MCF 10A (cell line): ENCODE measurements around the gene IL22. TPM values are rescaled to one million over a fixed set of nuclear protein-coding genes. Genes with fewer than 3 reads are reported as not detected.

Source experiments
- BruUV-seq: library from RNA; stranded (reverse); fragments of 400-500 nt; replicated peaks from 2 replicates; lab custom pipeline; 2021; lab: Mats Ljungman, UMichigan
- CTCF ChIA-PET: fragments of 300-600 bp; sonication (Branson Sonifier 250); formaldehyde crosslinking; extraction: SDS; loops from one replicate; lab custom pipeline; 2021; ENCODE audit warnings: antibody characterized with exemption, inconsistent platforms; lab: Yijun Ruan, JAX
- POLR2A ChIA-PET: fragments of 300-600, 350-650 bp; sonication (Branson Sonifier 250); formaldehyde crosslinking; extraction: SDS; loops from one replicate; lab custom pipeline; 2020; ENCODE audit warnings: antibody characterized with exemption, inconsistent platforms; lab: Yijun Ruan, JAX
- DNase-seq: peaks from one replicate; pipeline ENCODE4 v3.0.0-alpha.2; 2018; ENCODE audit not compliant: unreplicated experiment
- H3K27ac Mint-ChIP-seq: one replicate; pipeline ENCODE4 v1.8.0; 2022; ENCODE audit warnings: mild to moderate bottlenecking, low read depth, mixed read lengths; ENCODE audit not compliant: unreplicated experiment
- H3K27me3 Mint-ChIP-seq: one replicate; pipeline ENCODE4 v1.8.0; 2022; ENCODE audit warnings: mixed read lengths; ENCODE audit not compliant: insufficient read depth, unreplicated experiment
- H3K36me3 Mint-ChIP-seq: one replicate; pipeline ENCODE4 v1.8.0; 2022; ENCODE audit warnings: mild to moderate bottlenecking, moderate library complexity, mixed read lengths; ENCODE audit not compliant: insufficient read depth, unreplicated experiment
- H3K4me1 Mint-ChIP-seq: one replicate; pipeline ENCODE4 v1.8.0; 2022; ENCODE audit warnings: mixed read lengths; ENCODE audit not compliant: insufficient read depth, unreplicated experiment
- H3K4me3 Mint-ChIP-seq: one replicate; pipeline ENCODE4 v1.8.0; 2022; ENCODE audit warnings: mild to moderate bottlenecking, moderate library complexity, mixed read lengths; ENCODE audit not compliant: unreplicated experiment
- H3K9me3 Mint-ChIP-seq: one replicate; pipeline ENCODE4 v1.8.0; 2022; ENCODE audit warnings: mixed read lengths; ENCODE audit not compliant: unreplicated experiment
- CTCF ChIP-seq: fragments of 200-600 bp; IDR thresholded peaks from one replicate; pipeline ENCODE4 v1.8.0; 2022; ENCODE audit warnings: antibody characterized with exemption, mild to moderate bottlenecking; ENCODE audit not compliant: unreplicated experiment
- intact Hi-C: fragments of 100-400 bp; cut with micrococcal nuclease; formaldehyde crosslinking; loops from 2 replicates; pipeline ENCODE4 v1.14.1; 2022
- total RNA-seq: library from RNA; stranded (reverse); gene quantifications from 2 replicates; pipeline ENCODE4 v1.2.3, GENCODE V29; 2022

Gene IL22
- total RNA-seq, 1 experiment from 2014 or later: not detected

- POLR2A ChIA-PET: no interaction called here
- DNase-seq: no peak
- intact Hi-C loops: no loop called here
- CTCF ChIA-PET: interaction anchor here (0.6 to 1.0 kb wide), 2 partner anchors 158 to 686 kb away, joined by 3 to 5 read pairs; no protein-coding TSS in a partner anchor
- H3K27me3 Mint-ChIP-seq: peaks cover 2% of the 10 kb centered on the region
- no peaks in the 10 kb centered on the region for H3K36me3 Mint-ChIP-seq
- no peak overlapping the region for H3K27ac Mint-ChIP-seq
- no peak overlapping the region for H3K4me3 Mint-ChIP-seq
- H3K4me1 Mint-ChIP-seq: no peaks in the 10 kb centered on the region
- H3K9me3 Mint-ChIP-seq: no peaks in the 10 kb centered on the region
- BruUV-seq: no TSS peak
- TF ChIP-seq CTCF: no peak
These were observed 54.8 kb downstream of the IL22 start for GRCh38 chr12:68198507-68199086.

Other genes starting within 250 kb of the IL22 start
- gene IFNG, start 93.9 kb downstream of the IL22 start, total RNA-seq: not detected in 2 replicates
- gene IL26, start 27.8 kb downstream of the IL22 start, total RNA-seq: not detected in 2 replicates
- gene MDM1, start 78.8 kb upstream of the IL22 start, total RNA-seq: 11.8 and 17.5 TPM in 2 replicates